CD4-positive, alpha-beta T cell treated with Interleukin-4 for 4 hours (primary cell): ENCODE data around the gene SKA2.
"Not testable (repeated sequence)": the region's sequence is repeated elsewhere in the genome, so short reads cannot be mapped to it uniquely, and the experiment has no call there.

Source experiments
- DNase-seq: peaks from one replicate; pipeline ENCODE4 v3.0.0-alpha.2; 2020

SKA2 gene

GRCh38 chr17:59094861-59095530 lies 60.0 kb downstream of the SKA2 start:
- no peak for DNase-seq

GRCh38 chr17:59093702-59094231 lies 61.2 kb downstream of the SKA2 start:
- DNase-seq, result no peak

GRCh38 chr17:59093145-59093701 lies 61.8 kb downstream of the SKA2 start:
- no peak for DNase-seq

DNA sequence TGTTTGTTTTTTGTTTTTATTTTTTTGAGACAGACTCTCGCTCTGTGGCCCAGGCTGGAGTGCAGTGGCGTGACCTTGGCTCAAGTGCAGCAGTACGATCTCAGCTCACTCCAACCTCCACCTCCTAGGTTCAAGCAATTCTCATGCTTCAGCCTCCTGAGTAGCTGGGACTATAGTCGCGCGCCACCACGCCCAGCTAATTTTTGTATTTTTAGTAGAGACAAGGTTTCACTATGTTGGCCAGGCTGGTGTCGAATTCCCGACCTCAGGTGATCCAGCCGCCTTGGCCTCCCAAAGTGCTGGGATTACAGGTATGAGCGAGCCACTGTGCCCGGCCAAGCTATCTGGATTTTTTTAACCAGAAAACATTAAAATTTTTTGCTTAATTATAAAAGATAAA lies 64.4 kb downstream of the SKA2 start:
- DNase-seq, result not testable (repeated sequence)

DNA sequence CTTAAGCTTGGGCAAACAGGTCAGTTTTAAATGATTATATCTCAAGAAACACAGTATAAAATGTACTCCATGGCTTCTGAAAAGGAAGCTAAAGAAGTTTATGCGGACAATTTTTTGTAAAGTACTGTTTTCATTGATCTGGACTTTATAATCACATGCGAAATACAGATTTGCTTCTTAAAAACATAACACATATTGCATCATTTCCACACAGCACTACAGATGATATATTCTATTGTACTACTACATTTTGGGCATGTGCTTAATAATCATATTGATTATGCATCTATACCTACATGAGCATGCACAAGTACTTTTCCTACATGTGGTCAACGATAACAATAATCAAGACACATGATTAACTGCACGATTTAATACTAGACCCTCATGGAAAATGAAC lies 70.8 kb downstream of the SKA2 start:
- no peak for DNase-seq

DNA sequence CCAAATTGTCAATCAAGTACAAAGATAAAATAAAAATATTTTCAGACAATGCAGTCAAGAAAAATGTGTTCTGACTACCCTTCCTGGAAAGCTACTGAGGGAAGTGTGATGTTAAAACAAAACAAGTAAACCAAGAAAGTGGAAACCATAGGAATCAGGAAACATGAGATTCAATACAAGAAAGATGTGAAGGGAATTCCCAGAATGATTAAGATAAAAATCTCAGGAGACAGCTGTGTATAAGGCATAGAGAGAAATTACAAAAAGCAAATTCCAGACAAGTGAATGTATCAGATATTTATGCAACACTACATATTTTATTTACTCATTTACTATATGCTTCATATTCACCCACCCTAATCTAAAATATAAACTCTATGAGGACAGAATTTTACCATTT lies 80.5 kb downstream of the SKA2 start:
- no peak for DNase-seq

- DNase-seq, result no peak
Observed at GRCh38 chr17:59073972-59074371, 81.0 kb downstream of the SKA2 start.

DNA sequence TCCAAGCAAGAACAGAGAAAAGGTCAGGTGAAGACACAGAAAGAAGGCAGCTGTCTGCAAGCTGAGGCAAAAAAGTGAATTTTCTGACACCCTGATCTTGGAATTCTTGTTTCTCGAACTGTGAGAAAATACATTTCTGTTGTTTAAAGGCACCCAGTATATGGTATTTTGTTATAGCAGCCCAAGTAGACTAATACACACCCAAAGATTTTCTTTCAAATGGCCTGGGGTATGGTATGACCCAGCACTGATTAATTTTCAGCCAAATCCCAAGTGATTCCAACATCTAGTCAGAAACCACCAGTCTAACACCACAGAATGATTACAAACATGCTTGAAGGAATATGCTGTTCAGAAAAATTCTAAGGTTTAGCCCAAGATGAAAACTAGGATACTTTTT lies 85.1 kb downstream of the SKA2 start:
- DNase-seq, result no peak

GRCh38 chr17:59067756-59068155 lies 87.2 kb downstream of the SKA2 start:
- no peak for DNase-seq

DNA sequence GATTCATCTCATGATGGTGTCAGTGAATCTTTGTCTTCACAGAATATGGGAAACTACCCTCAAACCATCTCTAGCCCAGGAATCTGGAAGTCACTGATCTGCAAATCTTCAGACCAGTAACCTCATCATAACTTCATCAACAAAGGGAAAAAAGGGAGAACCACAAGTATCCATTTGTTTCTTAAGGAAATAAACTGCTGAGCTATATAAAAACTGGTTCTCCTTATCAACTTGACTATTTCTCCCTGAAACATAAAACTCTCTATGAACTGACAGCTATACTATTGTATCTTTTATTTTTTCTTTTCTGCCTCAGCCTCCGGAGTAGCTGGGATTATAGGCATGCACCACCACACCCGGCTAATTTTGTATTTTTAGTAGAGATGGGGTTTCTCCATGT lies 87.6 kb downstream of the SKA2 start:
- DNase-seq, result no peak

DNA sequence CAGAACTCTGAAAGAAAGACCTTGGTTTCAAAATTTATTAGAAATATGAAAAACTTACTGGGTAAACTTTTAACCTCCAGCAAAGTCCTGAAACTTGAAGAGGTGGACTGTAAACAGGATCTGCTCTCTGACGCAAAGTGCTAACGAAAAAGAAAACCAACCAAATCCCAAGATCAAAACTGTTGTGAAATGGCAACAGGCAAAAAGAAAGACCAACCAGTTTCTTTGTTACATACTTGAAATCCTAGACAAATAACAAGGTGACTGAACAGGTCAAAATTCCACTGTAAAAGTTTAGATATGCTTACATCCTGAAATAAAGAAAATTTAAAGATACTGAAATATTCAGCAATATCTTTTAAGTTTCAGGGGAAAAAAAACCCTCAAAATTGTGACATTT lies 92.5 kb downstream of the SKA2 start:
- DNase-seq, result no peak
